MM.1S (cell line): ENCODE results near the gene ZCCHC3.
"Not testable (repeated sequence)": the region's sequence is repeated elsewhere in the genome, so short reads cannot be mapped to it uniquely, and the experiment has no call there.

Experiments used
- DNase-seq: peaks from one replicate; pipeline ENCODE4 v3.0.0-alpha.2; 2015
- H2AFZ ChIP-seq: fragments of 300-600 bp; sonication (generic); 2 replicates; pipeline ENCODE4 v1.6.0; 2016; ENCODE audit warnings: antibody characterized with exemption, low read length
- H3F3A ChIP-seq: fragments of 300-600 bp; sonication (generic); 2 replicates; pipeline ENCODE4 v1.6.1; 2016; ENCODE audit warnings: mild to moderate bottlenecking, antibody characterized with exemption, low read length, moderate library complexity, mixed read lengths; ENCODE audit not compliant: insufficient read depth
- H3K27ac ChIP-seq: fragments of 300-600 bp; sonication (generic); 2 replicates; pipeline ENCODE4 v1.5.1; 2016; ENCODE audit warnings: mild to moderate bottlenecking, low read length
- H3K27me3 ChIP-seq: fragments of 300-600 bp; sonication (generic); replicated peaks from 2 replicates; pipeline ENCODE4 v1.6.0; 2016; ENCODE audit warnings: low read length; ENCODE audit not compliant: insufficient read depth
- H3K36me3 ChIP-seq: fragments of 300-600 bp; sonication (generic); replicated peaks from 2 replicates; pipeline ENCODE4 v1.6.1; 2016; ENCODE audit warnings: mild to moderate bottlenecking, low read length, mixed read lengths; ENCODE audit not compliant: insufficient read depth
- H3K4me1 ChIP-seq: fragments of 300-600 bp; sonication (generic); 2 replicates; pipeline ENCODE4 v1.6.1; 2016; ENCODE audit warnings: low read length, mixed read lengths
- H3K4me2 ChIP-seq: fragments of 300-600 bp; sonication (generic); 2 replicates; pipeline ENCODE4 v1.6.0; 2016; ENCODE audit warnings: low read depth, low read length
- H3K4me3 ChIP-seq: fragments of 300-600 bp; sonication (generic); 2 replicates; pipeline ENCODE4 v1.5.1; 2016; ENCODE audit warnings: low read length, mixed read lengths
- H3K79me2 ChIP-seq: fragments of 300-600 bp; sonication (generic); 2 replicates; pipeline ENCODE4 v1.6.1; 2016; ENCODE audit warnings: mixed run types, low read length, mixed read lengths
- H3K9ac ChIP-seq: fragments of 300-600 bp; sonication (generic); 2 replicates; pipeline ENCODE4 v1.6.1; 2016; ENCODE audit warnings: low read length, mixed read lengths
- H3K9me2 ChIP-seq: fragments of 300-600 bp; sonication (generic); replicated peaks from 2 replicates; pipeline ENCODE4 v1.6.1; 2016; ENCODE audit warnings: mild to moderate bottlenecking, low read length, mixed read lengths; ENCODE audit not compliant: insufficient read depth
- H3K9me3 ChIP-seq: fragments of 300-600 bp; sonication (generic); replicated peaks from 2 replicates; pipeline ENCODE4 v1.6.1; 2016; ENCODE audit warnings: mild to moderate bottlenecking, low read length, mixed read lengths; ENCODE audit not compliant: insufficient read depth
- H4K20me1 ChIP-seq: fragments of 300-600 bp; sonication (generic); 2 replicates; pipeline ENCODE4 v1.6.1; 2016; ENCODE audit warnings: mild to moderate bottlenecking, low read length, moderate library complexity, mixed read lengths; ENCODE audit not compliant: insufficient read depth
- CTCF ChIP-seq: fragments of 300-600 bp; sonication (generic); IDR thresholded peaks from 2 replicates; pipeline ENCODE4 v1.5.1; 2016; ENCODE audit warnings: antibody characterized with exemption, low read length, mixed read lengths
- EZH2 ChIP-seq: fragments of 300-600 bp; sonication (generic); optimal IDR thresholded peaks from 2 replicates; pipeline ENCODE3; 2017; ENCODE audit warnings: low read depth, mild to moderate bottlenecking, antibody characterized with exemption, low read length, mixed read lengths
- EZH2phosphoT487 ChIP-seq: fragments of 300-600 bp; sonication (generic); IDR thresholded peaks from 2 replicates; pipeline ENCODE4 v1.6.1; 2018; ENCODE audit warnings: antibody characterized with exemption, low read length

ZCCHC3 gene

GRCh38 chr20:297098-297924 lies at the start of gene ZCCHC3:
Gene ZCCHC3 (plus strand): TSS chr20:297570. CDS start chr20:297587, 17 bp downstream.
- no peak for TF ChIP-seq EZH2phosphoT487
- TF ChIP-seq CTCF = no peak; the same call in 1 of the 2 replicates
- TF ChIP-seq EZH2 = no peak
- DNase-seq = peak; percentile 92
- H3K4me2 ChIP-seq = peak within 1 kb of the TSS; percentile 89
- no peaks in the 10 kb centered on the region for H3K9me3 ChIP-seq
- peaks cover 40% of the 10 kb centered on the region for H3K79me2 ChIP-seq
- no peaks in the 10 kb centered on the region for H3K36me3 ChIP-seq
- peak within 1 kb of the TSS; percentile 76; the same call in 1 of the 2 replicates for H3K27ac ChIP-seq
- H3K27me3 ChIP-seq = no peaks in the 10 kb centered on the region
- peak within 1 kb of the TSS; percentile 89 for H3K4me3 ChIP-seq
- no peaks in the 10 kb centered on the region for H3K9me2 ChIP-seq
- H3F3A ChIP-seq = peaks cover 13% of the 10 kb centered on the region
- peak within 1 kb of the TSS; percentile 91 for H3K9ac ChIP-seq
- H4K20me1 ChIP-seq = peaks cover 4% of the 10 kb centered on the region
- peak within 1 kb of the TSS; percentile 55 for H2AFZ ChIP-seq
- peaks cover 29% of the 10 kb centered on the region for H3K4me1 ChIP-seq

GRCh38 chr20:251354-251753 lies 46.0 kb upstream of the ZCCHC3 start:
- no peak overlapping the region for H2AFZ ChIP-seq
- no peak overlapping the region for H3K4me2 ChIP-seq
- no peaks in the 10 kb centered on the region for H3K9me3 ChIP-seq
- no peak overlapping the region for H3K9ac ChIP-seq
- H4K20me1 ChIP-seq = no peaks in the 10 kb centered on the region
- TF ChIP-seq EZH2 (no peak), EZH2phosphoT487 (no peak), CTCF (no peak)
- H3K27ac ChIP-seq = no peak overlapping the region
- DNase-seq = no peak
- H3F3A ChIP-seq = no peaks in the 10 kb centered on the region
- H3K27me3 ChIP-seq = no peaks in the 10 kb centered on the region
- no peaks in the 10 kb centered on the region for H3K4me1 ChIP-seq
- H3K9me2 ChIP-seq = no peaks in the 10 kb centered on the region
- H3K4me3 ChIP-seq = no peak overlapping the region
- no peaks in the 10 kb centered on the region for H3K36me3 ChIP-seq
- H3K79me2 ChIP-seq = no peaks in the 10 kb centered on the region

GRCh38 chr20:252801-253200 lies 44.6 kb upstream of the ZCCHC3 start:
- no peak overlapping the region for H3K4me3 ChIP-seq
- H3K9ac ChIP-seq = no peak overlapping the region
- TF ChIP-seq CTCF (no peak), EZH2phosphoT487 (no peak), EZH2 (no peak)
- H3K4me1 ChIP-seq = no peaks in the 10 kb centered on the region
- H2AFZ ChIP-seq = no peak overlapping the region
- no peaks in the 10 kb centered on the region for H3K36me3 ChIP-seq
- no peaks in the 10 kb centered on the region for H3K79me2 ChIP-seq
- DNase-seq = no peak
- no peak overlapping the region for H3K4me2 ChIP-seq
- H3K27ac ChIP-seq = no peak overlapping the region
- no peaks in the 10 kb centered on the region for H3F3A ChIP-seq
- H3K27me3 ChIP-seq = no peaks in the 10 kb centered on the region
- no peaks in the 10 kb centered on the region for H3K9me2 ChIP-seq
- no peaks in the 10 kb centered on the region for H3K9me3 ChIP-seq
- H4K20me1 ChIP-seq = no peaks in the 10 kb centered on the region

- H3K9me3 ChIP-seq, H3K79me2 ChIP-seq, H3K27me3 ChIP-seq, H3K4me2 ChIP-seq, DNase-seq, H3K9me2 ChIP-seq, H3K4me3 ChIP-seq, H3K9ac ChIP-seq, H3F3A ChIP-seq, H3K27ac ChIP-seq, H4K20me1 ChIP-seq, H3K36me3 ChIP-seq, H3K4me1 ChIP-seq, H2AFZ ChIP-seq: not testable (repeated sequence)
Observed at GRCh38 chr20:253447-253846, 43.9 kb upstream of the ZCCHC3 start.
